Nephron (organoid): ENCODE measurements around the gene FAM229B.

Source experiments
- H3K27ac Mint-ChIP-seq, 3 experiments: 2 replicates each; pipeline ENCODE4 v1.8.0; 2020; ENCODE audit warnings: mixed read lengths in 3 of 3, mild to moderate bottlenecking in 2 of 3, moderate library complexity in 1 of 3
- H3K27me3 Mint-ChIP-seq: 2 replicates; pipeline ENCODE4 v1.8.0; 2021; ENCODE audit warnings: low read depth, mild to moderate bottlenecking, moderate library complexity, mixed read lengths
- H3K36me3 Mint-ChIP-seq: 2 replicates; pipeline ENCODE4 v1.8.0; 2020; ENCODE audit warnings: low read depth, mixed read lengths
- H3K4me1 Mint-ChIP-seq: 2 replicates; pipeline ENCODE4 v1.8.0; 2020; ENCODE audit warnings: mixed read lengths
- H3K4me3 Mint-ChIP-seq, 3 experiments: 2 replicates each; pipeline ENCODE4 v1.8.0; 2020; ENCODE audit warnings: mild to moderate bottlenecking in 3 of 3, mixed read lengths in 3 of 3, moderate library complexity in 2 of 3
- H3K9me3 Mint-ChIP-seq: 2 replicates; pipeline ENCODE4 v1.8.0; 2020; ENCODE audit warnings: mixed read lengths
- CTCF ChIP-seq, 3 experiments: fragments of 200-600 bp; sonication (generic); IDR thresholded peaks; one replicate each; pipeline ENCODE4 v1.5.0; 2021; ENCODE audit warnings: antibody characterized with exemption in 3 of 3; ENCODE audit not compliant: unreplicated experiment in 3 of 3

The FAM229B gene

GRCh38 chr6:112149236-112149635 lies 61.8 kb downstream of the FAM229B start:
- H3K27ac Mint-ChIP-seq = no peak overlapping the region
- no peaks in the 10 kb centered on the region for H3K9me3 Mint-ChIP-seq
- H3K27me3 Mint-ChIP-seq = no peaks in the 10 kb centered on the region
- H3K36me3 Mint-ChIP-seq = peaks cover 30% of the 10 kb centered on the region
- peaks cover 4% of the 10 kb centered on the region for H3K4me1 Mint-ChIP-seq
- no peak for TF ChIP-seq CTCF (IDR thresholded peaks at IDR 0.05; ENCODE audit: unreplicated experiment in 3 of 3)
- no peak overlapping the region for H3K4me3 Mint-ChIP-seq

GRCh38 chr6:112149719-112150263 lies 62.4 kb downstream of the FAM229B start:
- no peak overlapping the region for H3K4me3 Mint-ChIP-seq
- no peak for TF ChIP-seq CTCF (IDR thresholded peaks at IDR 0.05; ENCODE audit: unreplicated experiment in 3 of 3)
- H3K27ac Mint-ChIP-seq = peak overlapping the region in 2 of 3 experiments; percentile 27 to 41
- peaks cover 35% of the 10 kb centered on the region for H3K36me3 Mint-ChIP-seq
- H3K4me1 Mint-ChIP-seq = peaks cover 4% of the 10 kb centered on the region
- no peaks in the 10 kb centered on the region for H3K9me3 Mint-ChIP-seq
- H3K27me3 Mint-ChIP-seq = no peaks in the 10 kb centered on the region

DNA sequence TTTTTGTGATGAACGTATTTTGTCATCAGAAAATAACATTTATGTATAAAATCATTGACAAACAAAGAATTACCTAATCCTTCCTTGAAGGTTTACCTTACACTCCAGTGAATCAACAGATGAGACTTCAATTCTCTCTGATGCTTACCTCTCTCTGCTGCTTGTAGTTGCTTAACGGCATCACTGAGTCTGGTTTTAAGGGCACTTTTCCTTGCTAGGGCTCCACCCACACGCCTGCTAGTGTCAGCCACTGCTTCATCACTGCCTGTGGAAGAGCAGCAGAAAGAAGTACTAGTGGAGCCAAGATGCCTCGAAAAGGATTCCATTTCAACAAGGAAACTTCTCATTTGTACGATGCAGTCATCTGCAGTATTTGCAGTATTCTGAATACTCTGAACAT lies 63.0 kb downstream of the FAM229B start:
- peaks cover 4% of the 10 kb centered on the region for H3K4me1 Mint-ChIP-seq
- H3K36me3 Mint-ChIP-seq = peaks cover 31% of the 10 kb centered on the region
- H3K4me3 Mint-ChIP-seq = no peak overlapping the region
- H3K27ac Mint-ChIP-seq = peak overlapping the region in 2 of 3 experiments; percentile 27 to 61
- no peaks in the 10 kb centered on the region for H3K9me3 Mint-ChIP-seq
- no peak for TF ChIP-seq CTCF (IDR thresholded peaks at IDR 0.05; ENCODE audit: unreplicated experiment in 3 of 3)
- H3K27me3 Mint-ChIP-seq = no peaks in the 10 kb centered on the region
